H1 (cell line): ENCODE measurements around the gene LRTM2. TPM values are rescaled to one million over a fixed set of nuclear protein-coding genes. Genes with fewer than 3 reads are reported as not detected.

Source experiments
- BACH1 ChIP-seq: IDR thresholded peaks from 2 replicates; pipeline ENCODE4 v1.6.1; 2012; ENCODE audit warnings: low read length, improper control_type of control experiment
- FOSL1 ChIP-seq: IDR thresholded peaks from 2 replicates; pipeline ENCODE4 v1.6.1; 2011; ENCODE audit warnings: mild to moderate bottlenecking, low read depth, low read length, moderate library complexity; ENCODE audit not compliant: insufficient read depth
- POLR2AphosphoS5 ChIP-seq: IDR thresholded peaks from 2 replicates; pipeline ENCODE4 v1.6.1; 2011; ENCODE audit warnings: low read depth, low read length
- RAD21 ChIP-seq, 2 experiments: IDR thresholded peaks in 1 of 2; conservative IDR thresholded peaks in 1 of 2; 2 replicates each; pipeline ENCODE4 v1.6.1; 2011; ENCODE audit warnings: low read depth in 2 of 2, low read length in 2 of 2, improper control_type of control experiment in 1 of 2, inconsistent platforms in 1 of 2, mild to moderate bottlenecking in 1 of 2, moderate library complexity in 1 of 2
- SRF ChIP-seq: IDR thresholded peaks from 2 replicates; pipeline ENCODE4 v1.6.1; 2011; ENCODE audit warnings: mild to moderate bottlenecking, low read depth, low read length, moderate library complexity
- polyA plus RNA-seq, 7 experiments: library from polyadenylated mRNA; depleted of rRNA in 3 of 7; stranded (reverse) in 5 of 7; unstranded in 2 of 7; fragments of >200 nt in 5 of 7; fragments of 200-250 nt in 2 of 7; gene quantifications; 1 replicate in 5 of 7; 2 replicates in 1 of 7; 4 replicates in 1 of 7; pipeline versions ENCODE4 v1.2.1 to v1.2.3, GENCODE V29; 2011 to 2013; ENCODE audit warnings: missing spikeins in 2 of 7, mixed read lengths in 2 of 7
- total RNA-seq: library from RNA; stranded (reverse); fragmentation: NEBNext Ultra II Directional; extraction: Animal tissue kit (Norgen Biotek cat#: 25700); gene quantifications from 2 replicates; pipeline ENCODE4 v1.2.1, GENCODE V29; 2021
- TF ChIP-seq, protein P1 (sequence below), 3 experiments: IDR thresholded peaks; 1 replicate in 2 of 3; 2 replicates in 1 of 3; pipeline versions ENCODE4 v1.5.1 to v1.6.1; 2011; ENCODE audit warnings: low read length in 3 of 3, mild to moderate bottlenecking in 3 of 3, inconsistent platforms in 2 of 3, low read depth in 1 of 3, moderate library complexity in 1 of 3; ENCODE audit not compliant: insufficient read depth in 1 of 3; ENCODE audit errors: control extremely low read depth in 1 of 3

The LRTM2 gene
- total and polyA plus RNA-seq, 2 of the 8 experiments (the other 6 are each of a cell fraction or from before 2014, with no cell fraction given), result 0.06 TPM; not detected in 1

- no peak for TF ChIP-seq RAD21 (IDR thresholded peaks at IDR 0.05 in 1 of 2, conservative IDR thresholded peaks at IDR 0.05 in 1 of 2; ENCODE audit: low read depth in 2 of 2, low read length in 2 of 2)
- no peak for TF ChIP-seq FOSL1
- TF ChIP-seq, protein P1, sequence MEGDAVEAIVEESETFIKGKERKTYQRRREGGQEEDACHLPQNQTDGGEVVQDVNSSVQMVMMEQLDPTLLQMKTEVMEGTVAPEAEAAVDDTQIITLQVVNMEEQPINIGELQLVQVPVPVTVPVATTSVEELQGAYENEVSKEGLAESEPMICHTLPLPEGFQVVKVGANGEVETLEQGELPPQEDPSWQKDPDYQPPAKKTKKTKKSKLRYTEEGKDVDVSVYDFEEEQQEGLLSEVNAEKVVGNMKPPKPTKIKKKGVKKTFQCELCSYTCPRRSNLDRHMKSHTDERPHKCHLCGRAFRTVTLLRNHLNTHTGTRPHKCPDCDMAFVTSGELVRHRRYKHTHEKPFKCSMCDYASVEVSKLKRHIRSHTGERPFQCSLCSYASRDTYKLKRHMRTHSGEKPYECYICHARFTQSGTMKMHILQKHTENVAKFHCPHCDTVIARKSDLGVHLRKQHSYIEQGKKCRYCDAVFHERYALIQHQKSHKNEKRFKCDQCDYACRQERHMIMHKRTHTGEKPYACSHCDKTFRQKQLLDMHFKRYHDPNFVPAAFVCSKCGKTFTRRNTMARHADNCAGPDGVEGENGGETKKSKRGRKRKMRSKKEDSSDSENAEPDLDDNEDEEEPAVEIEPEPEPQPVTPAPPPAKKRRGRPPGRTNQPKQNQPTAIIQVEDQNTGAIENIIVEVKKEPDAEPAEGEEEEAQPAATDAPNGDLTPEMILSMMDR (IDR thresholded peaks at IDR 0.05; ENCODE audit: control extremely low read depth in 1 of 3, insufficient read depth in 1 of 3, low read depth in 1 of 3, low read length in 3 of 3), result no peak
- TF ChIP-seq POLR2AphosphoS5, result no peak
- TF ChIP-seq BACH1, result no peak
- TF ChIP-seq SRF, result no peak
Measured at GRCh38 chr12:1833596-1834028, 13.2 kb downstream of the LRTM2 start (continued).
